IMR-90 (cell line): ENCODE data around the gene NEO1. TPM values are rescaled to one million over a fixed set of nuclear protein-coding genes. Genes with fewer than 3 reads are reported as not detected.
A peak's percentile ranks its signal among the peaks of the same experiment; 100 is the strongest.

Source experiments
- ATAC-seq: fragments of 200-7000 bp; cut with Tn5 transposase; 2 replicates; pipeline ENCODE4 v1.9.1; 2020; ENCODE audit warnings: low read depth, mild to moderate bottlenecking, moderate library complexity
- BruUV-seq: library from RNA; stranded (reverse); fragments of 400-500 nt; replicated peaks from 2 replicates; lab custom pipeline; 2021; lab: Mats Ljungman, UMichigan
- CTCF ChIA-PET: fragments of 300-600 bp; formaldehyde crosslinking; extraction: SDS; loops from one replicate; lab custom pipeline; 2021; ENCODE audit warnings: antibody characterized with exemption; lab: Yijun Ruan, JAX
- POLR2A ChIA-PET: fragments of 300-600 bp; sonication (Branson Sonifier 250); formaldehyde crosslinking; loops from one replicate; lab custom pipeline; 2022; ENCODE audit warnings: antibody characterized with exemption; ENCODE audit not compliant: unreplicated experiment; lab: Charles Lee
- DNase-seq: peaks from one replicate; pipeline ENCODE4 v3.0.0; 2013
- H2AFZ ChIP-seq: replicated peaks from 2 replicates; pipeline ENCODE3; 2013; ENCODE audit warnings: low read length, mild to moderate bottlenecking; ENCODE audit not compliant: poor library complexity
- H2AK5ac ChIP-seq: 2 replicates; pipeline ENCODE4 v1.6.1; 2013; ENCODE audit warnings: low read depth, low read length, inconsistent platforms
- H2AK9ac ChIP-seq: replicated peaks from 2 replicates; pipeline ENCODE3; 2013; ENCODE audit warnings: mild to moderate bottlenecking, low read depth, low read length, moderate library complexity; ENCODE audit not compliant: poor library complexity
- H2BK120ac ChIP-seq: 2 replicates; pipeline ENCODE4 v1.6.1; 2013; ENCODE audit warnings: low read depth, low read length, inconsistent platforms
- H2BK15ac ChIP-seq: 3 replicates; pipeline ENCODE4 v1.6.1; 2013; ENCODE audit warnings: low read depth, low read length, inconsistent platforms
- H2BK20ac ChIP-seq: 2 replicates; pipeline ENCODE4 v1.6.1; 2013; ENCODE audit warnings: low read depth, mild to moderate bottlenecking, inconsistent platforms, low read length, moderate library complexity
- H2BK5ac ChIP-seq: 2 replicates; pipeline ENCODE4 v1.6.1; 2013; ENCODE audit warnings: mild to moderate bottlenecking, low read depth, low read length, inconsistent platforms; ENCODE audit not compliant: poor library complexity, severe bottlenecking
- H3K14ac ChIP-seq: replicated peaks from 2 replicates; pipeline ENCODE4 v1.6.1; 2013; ENCODE audit warnings: low read depth, low read length, inconsistent platforms
- H3K18ac ChIP-seq: 2 replicates; pipeline ENCODE4 v1.6.1; 2013; ENCODE audit warnings: low read depth, low read length, control low read depth
- H3K23ac ChIP-seq: 2 replicates; pipeline ENCODE4 v1.6.1; 2013; ENCODE audit warnings: low read depth, low read length, inconsistent platforms
- H3K27ac ChIP-seq: 2 replicates; pipeline ENCODE4 v1.5.1; 2013; ENCODE audit warnings: mild to moderate bottlenecking, control low read depth, low read length; ENCODE audit not compliant: insufficient read depth
- H3K27me3 ChIP-seq: 2 replicates; pipeline ENCODE4 v1.6.1; 2013; ENCODE audit warnings: low read length; ENCODE audit not compliant: control insufficient read depth, insufficient read depth
- H3K36me3 ChIP-seq: 2 replicates; pipeline ENCODE4 v1.6.1; 2013; ENCODE audit warnings: low read length, mixed read lengths; ENCODE audit not compliant: control insufficient read depth, insufficient read depth
- H3K4ac ChIP-seq: 2 replicates; pipeline ENCODE4 v1.6.1; 2013; ENCODE audit warnings: low read depth, low read length, inconsistent platforms
- H3K4me1 ChIP-seq: 2 replicates; pipeline ENCODE4 v1.6.1; 2013; ENCODE audit warnings: low read length, mixed read lengths; ENCODE audit not compliant: control insufficient read depth, insufficient read depth
- H3K4me2 ChIP-seq: 2 replicates; pipeline ENCODE4 v1.6.1; 2013; ENCODE audit warnings: low read depth, mild to moderate bottlenecking, control low read depth, low read length, moderate library complexity
- H3K4me3 ChIP-seq: 2 replicates; pipeline ENCODE4 v1.5.1; 2013; ENCODE audit warnings: low read depth, mild to moderate bottlenecking, control low read depth, low read length, moderate library complexity; ENCODE audit not compliant: insufficient read depth
- H3K56ac ChIP-seq: 2 replicates; pipeline ENCODE4 v1.6.1; 2013; ENCODE audit warnings: low read length, inconsistent platforms; ENCODE audit not compliant: insufficient read depth; ENCODE audit errors: extremely low read depth
- H3K79me1 ChIP-seq, 2 experiments: 2 replicates each; pipeline ENCODE4 v1.6.1; 2013; ENCODE audit warnings: low read length in 2 of 2, inconsistent platforms in 1 of 2, low read depth in 1 of 2
- H3K9ac ChIP-seq: 2 replicates; pipeline ENCODE4 v1.6.1; 2013; ENCODE audit warnings: low read depth, low read length, control low read depth
- H3K9me1 ChIP-seq: 2 replicates; pipeline ENCODE4 v1.6.1; 2013; ENCODE audit warnings: low read length, inconsistent platforms; ENCODE audit not compliant: insufficient read depth
- H3K9me3 ChIP-seq: 2 replicates; pipeline ENCODE4 v1.6.1; 2013; ENCODE audit warnings: low read length; ENCODE audit not compliant: control insufficient read depth, insufficient read depth
- H4K20me1 ChIP-seq: 2 replicates; pipeline ENCODE4 v1.6.1; 2013; ENCODE audit warnings: low read length, inconsistent platforms; ENCODE audit not compliant: insufficient read depth
- H4K5ac ChIP-seq: 2 replicates; pipeline ENCODE4 v1.6.1; 2013; ENCODE audit warnings: mild to moderate bottlenecking, low read depth, low read length, control low read depth
- H4K8ac ChIP-seq, 2 experiments: 2 replicates each; pipeline ENCODE4 v1.6.1; 2013; ENCODE audit warnings: low read depth in 2 of 2, low read length in 2 of 2, control low read depth in 1 of 2, inconsistent platforms in 1 of 2
- H4K91ac ChIP-seq: 2 replicates; pipeline ENCODE4 v1.6.1; 2013; ENCODE audit warnings: low read depth, low read length, inconsistent platforms; ENCODE audit not compliant: insufficient read depth
- CEBPB ChIP-seq: IDR thresholded peaks from 2 replicates; pipeline ENCODE4 v1.6.1; 2012; ENCODE audit warnings: low read depth, low read length, improper control_type of control experiment
- CHD1 ChIP-seq: IDR thresholded peaks from 2 replicates; pipeline ENCODE4 v1.6.1; 2012; ENCODE audit warnings: low read depth, low read length, improper control_type of control experiment
- FOS ChIP-seq: fragments of 150-350 bp; IDR thresholded peaks from 2 replicates; pipeline ENCODE4 v1.6.1; 2016; ENCODE audit warnings: low read depth, low read length
- MAFK ChIP-seq: IDR thresholded peaks from 2 replicates; pipeline ENCODE4 v1.6.1; 2012; ENCODE audit warnings: low read depth, low read length, improper control_type of control experiment
- MAZ ChIP-seq: IDR thresholded peaks from 2 replicates; pipeline ENCODE4 v1.6.1; 2012; ENCODE audit warnings: low read depth, mild to moderate bottlenecking, low read length, improper control_type of control experiment, moderate library complexity, borderline replicate concordance
- MXI1 ChIP-seq: IDR thresholded peaks from 2 replicates; pipeline ENCODE4 v1.6.1; 2012; ENCODE audit warnings: low read depth, mild to moderate bottlenecking, low read length, moderate library complexity, borderline replicate concordance
- POLR2A ChIP-seq: IDR thresholded peaks from 2 replicates; pipeline ENCODE4 v1.6.1; 2012; ENCODE audit warnings: mild to moderate bottlenecking, low read depth, low read length
- RCOR1 ChIP-seq: IDR thresholded peaks from 2 replicates; pipeline ENCODE4 v1.6.1; 2012; ENCODE audit warnings: mild to moderate bottlenecking, low read length, improper control_type of control experiment; ENCODE audit not compliant: insufficient replicate concordance
- RFX5 ChIP-seq: IDR thresholded peaks from 2 replicates; pipeline ENCODE4 v1.8.0; 2012; ENCODE audit warnings: low read depth, mild to moderate bottlenecking, low read length, moderate library complexity
- SMC3 ChIP-seq: fragments of 150-350 bp; IDR thresholded peaks from 2 replicates; pipeline ENCODE4 v1.6.1; 2016; ENCODE audit warnings: low read depth, mild to moderate bottlenecking, antibody characterized with exemption, low read length, moderate library complexity
- WGBS, 2 experiments: methylation state at CpG; one replicate each; pipeline versions ENCODE4 v1.1.5 to v1.1.7; 2013; ENCODE audit warnings: missing lambda C conversion rate in 2 of 2; ENCODE audit not compliant: insufficient read length in 1 of 2; ENCODE audit errors: extremely low coverage in 2 of 2; 5-methylcytosine and 5-hydroxymethylcytosine counted together
- dilution Hi-C: fragments of 300-500 bp; cut with HindIII; formaldehyde crosslinking; loops from one replicate; pipeline ENCODE4 v1.14.3; 2018; ENCODE audit warnings: low sequenced_read_pairs; ENCODE audit not compliant: unreplicated experiment
- in situ Hi-C: fragments of 300-500 bp; cut with MboI; formaldehyde crosslinking; loops from 3 replicates; pipeline ENCODE4 v1.14.3; 2019; ENCODE audit warnings: low sequenced_read_pairs, inconsistent platforms, mixed read lengths
- intact Hi-C: fragments of 100-400 bp; cut with micrococcal nuclease; formaldehyde crosslinking; loops from 2 replicates; pipeline ENCODE4 v1.10.0; 2022
- polyA plus RNA-seq, 3 experiments: library from polyadenylated mRNA; depleted of rRNA; stranded (reverse); fragments of >200 nt; gene quantifications; 2 replicates each; pipeline ENCODE4 v1.2.3, GENCODE V29; 2012; ENCODE audit warnings: low replicate concordance in 1 of 3
- total RNA-seq: library from RNA; depleted of rRNA; stranded (reverse); fragments of >200 nt; gene quantifications from 2 replicates; pipeline ENCODE4 v1.2.3, GENCODE V29; 2012
- TF ChIP-seq, protein P1 (sequence below): fragments of 150-350 bp; IDR thresholded peaks from 2 replicates; pipeline ENCODE4 v1.6.1; 2016; ENCODE audit warnings: low read depth, mild to moderate bottlenecking, low read length, moderate library complexity, borderline replicate concordance
- TF ChIP-seq, protein P2 (sequence below): conservative IDR thresholded peaks from 2 replicates; pipeline ENCODE4 v1.5.1; 2012; ENCODE audit warnings: mild to moderate bottlenecking, low read depth, low read length, improper control_type of control experiment

Gene NEO1
- total and polyA plus RNA-seq, 2 of the 4 experiments (the other 2 are of a cell fraction) = 16.3 to 18.5 TPM

DNA sequence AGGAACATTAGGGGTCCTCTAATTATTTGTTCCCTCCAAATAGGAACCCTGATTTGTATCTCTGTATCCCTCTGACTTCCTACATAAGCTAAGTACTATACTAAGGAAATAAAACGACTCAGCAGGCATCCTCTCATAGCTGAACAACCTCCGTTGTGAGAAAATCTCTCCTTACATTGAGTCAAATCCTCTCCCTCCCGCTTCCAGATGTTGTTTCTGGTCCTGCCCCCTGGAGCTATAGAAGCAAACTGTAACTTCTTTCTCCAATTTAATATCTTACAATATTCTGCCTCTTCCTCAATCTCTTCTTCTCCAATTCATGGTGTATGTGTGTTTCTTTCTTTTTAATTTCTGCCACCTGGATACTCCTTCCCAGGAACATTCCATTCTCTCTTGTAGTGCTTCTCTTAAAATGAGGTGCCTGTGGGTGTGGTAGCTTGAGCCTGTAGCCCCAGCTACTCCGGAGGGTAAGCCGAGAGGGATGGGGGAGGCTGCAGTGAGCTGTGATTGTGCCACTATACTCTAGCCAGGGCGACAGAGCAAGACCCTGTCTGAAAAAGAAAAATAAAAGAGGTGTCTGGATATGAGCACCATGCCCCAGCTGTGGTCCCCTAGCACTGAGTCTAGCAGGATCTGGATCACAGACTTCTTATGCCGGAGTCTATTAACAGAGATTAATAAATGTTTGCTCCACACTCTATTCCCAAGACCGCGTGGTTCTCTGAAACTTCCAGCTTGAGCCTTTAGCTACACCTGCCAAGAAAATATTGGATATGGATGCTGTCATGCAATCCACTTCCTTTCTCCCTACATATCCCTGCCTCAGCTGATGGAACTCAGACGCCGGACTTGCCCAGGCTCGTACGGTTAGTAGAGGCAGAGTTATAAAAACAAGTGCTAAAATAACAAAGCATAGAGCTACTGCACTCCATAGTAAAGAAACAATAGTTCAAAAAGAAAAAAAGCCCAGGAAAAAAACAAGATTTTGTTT lies 42.9 kb upstream of the NEO1 start:
- no peak for TF ChIP-seq SMC3
- no peak for TF ChIP-seq FOS
- no peak for TF ChIP-seq CHD1
- TF ChIP-seq MXI1 = no peak
- TF ChIP-seq, protein P1, sequence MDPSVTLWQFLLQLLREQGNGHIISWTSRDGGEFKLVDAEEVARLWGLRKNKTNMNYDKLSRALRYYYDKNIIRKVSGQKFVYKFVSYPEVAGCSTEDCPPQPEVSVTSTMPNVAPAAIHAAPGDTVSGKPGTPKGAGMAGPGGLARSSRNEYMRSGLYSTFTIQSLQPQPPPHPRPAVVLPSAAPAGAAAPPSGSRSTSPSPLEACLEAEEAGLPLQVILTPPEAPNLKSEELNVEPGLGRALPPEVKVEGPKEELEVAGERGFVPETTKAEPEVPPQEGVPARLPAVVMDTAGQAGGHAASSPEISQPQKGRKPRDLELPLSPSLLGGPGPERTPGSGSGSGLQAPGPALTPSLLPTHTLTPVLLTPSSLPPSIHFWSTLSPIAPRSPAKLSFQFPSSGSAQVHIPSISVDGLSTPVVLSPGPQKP = no peak
- no peak for TF ChIP-seq POLR2A
- no peak for TF ChIP-seq RCOR1
- TF ChIP-seq CEBPB = no peak
- no peak for TF ChIP-seq MAZ
- TF ChIP-seq, protein P2, sequence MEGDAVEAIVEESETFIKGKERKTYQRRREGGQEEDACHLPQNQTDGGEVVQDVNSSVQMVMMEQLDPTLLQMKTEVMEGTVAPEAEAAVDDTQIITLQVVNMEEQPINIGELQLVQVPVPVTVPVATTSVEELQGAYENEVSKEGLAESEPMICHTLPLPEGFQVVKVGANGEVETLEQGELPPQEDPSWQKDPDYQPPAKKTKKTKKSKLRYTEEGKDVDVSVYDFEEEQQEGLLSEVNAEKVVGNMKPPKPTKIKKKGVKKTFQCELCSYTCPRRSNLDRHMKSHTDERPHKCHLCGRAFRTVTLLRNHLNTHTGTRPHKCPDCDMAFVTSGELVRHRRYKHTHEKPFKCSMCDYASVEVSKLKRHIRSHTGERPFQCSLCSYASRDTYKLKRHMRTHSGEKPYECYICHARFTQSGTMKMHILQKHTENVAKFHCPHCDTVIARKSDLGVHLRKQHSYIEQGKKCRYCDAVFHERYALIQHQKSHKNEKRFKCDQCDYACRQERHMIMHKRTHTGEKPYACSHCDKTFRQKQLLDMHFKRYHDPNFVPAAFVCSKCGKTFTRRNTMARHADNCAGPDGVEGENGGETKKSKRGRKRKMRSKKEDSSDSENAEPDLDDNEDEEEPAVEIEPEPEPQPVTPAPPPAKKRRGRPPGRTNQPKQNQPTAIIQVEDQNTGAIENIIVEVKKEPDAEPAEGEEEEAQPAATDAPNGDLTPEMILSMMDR = no peak
- no peak for TF ChIP-seq MAFK
- TF ChIP-seq RFX5 = no peak
- Histone ChIP-seq H4K91ac (no peak overlapping the region), H3K18ac (no peak overlapping the region), H2BK120ac (no peak overlapping the region; the same call in 1 of the 2 replicates), H3K4me1 (no peaks in the 10 kb centered on the region; the same call in 1 of the 2 replicates), H3K4ac (peak overlapping the region; percentile 1; the same call in 1 of the 2 replicates), H3K27me3 (no peaks in the 10 kb centered on the region; the same call in 1 of the 2 replicates), H2AFZ (peak overlapping the region; percentile 33), H3K9me1 (peaks cover 8% of the 10 kb centered on the region; the same call in 1 of the 2 replicates), H4K5ac (no peak overlapping the region), H3K23ac (no peak overlapping the region), H2AK5ac (no peak overlapping the region), H3K14ac (no peak overlapping the region; the same call in 1 of the 2 replicates), H3K4me3 (no peak overlapping the region), H3K56ac (no peak overlapping the region), H2BK15ac (0 out of 3 replicates have a peak overlapping the region, but pooled peaks have one; percentile 6), H4K8ac (no peak overlapping the region; a peak in 1 of 4 replicates), H2AK9ac (no peak overlapping the region), H2BK5ac (no peak overlapping the region), H4K20me1 (no peaks in the 10 kb centered on the region), H3K4me2 (no peak overlapping the region), H3K9me3 (no peaks in the 10 kb centered on the region), H3K79me1 (no peaks in the 10 kb centered on the region), H3K9ac (no peak overlapping the region), H3K36me3 (no peaks in the 10 kb centered on the region), H3K27ac (no peak overlapping the region), H2BK20ac (peak overlapping the region; percentile 9)
- DNase-seq (peak; percentile 32), ATAC-seq (no peak; the same call in 1 of the 2 replicates)
- in situ Hi-C loops = no loop called here
- BruUV-seq = no TSS peak
- WGBS, 2 experiments = 40% methylated on average over 2 of the region's 13 CpGs; no CpG with 5 or more reads in 1 of the 2 experiments
- dilution Hi-C loops = no loop called here
- POLR2A ChIA-PET = no interaction called here
- CTCF ChIA-PET = no interaction called here
- intact Hi-C loops = no loop called here
